ENCODE measurements around the gene CRB3. TPM values are rescaled to one million over a fixed set of nuclear protein-coding genes. Genes with fewer than 3 reads are reported as not detected.

Gene CRB3
- total and polyA plus RNA-seq, 2 of the 8 experiments (the other 6 are each of a cell fraction or from before 2014, with no cell fraction given) = 21.1 to 24.6 TPM

DNA sequence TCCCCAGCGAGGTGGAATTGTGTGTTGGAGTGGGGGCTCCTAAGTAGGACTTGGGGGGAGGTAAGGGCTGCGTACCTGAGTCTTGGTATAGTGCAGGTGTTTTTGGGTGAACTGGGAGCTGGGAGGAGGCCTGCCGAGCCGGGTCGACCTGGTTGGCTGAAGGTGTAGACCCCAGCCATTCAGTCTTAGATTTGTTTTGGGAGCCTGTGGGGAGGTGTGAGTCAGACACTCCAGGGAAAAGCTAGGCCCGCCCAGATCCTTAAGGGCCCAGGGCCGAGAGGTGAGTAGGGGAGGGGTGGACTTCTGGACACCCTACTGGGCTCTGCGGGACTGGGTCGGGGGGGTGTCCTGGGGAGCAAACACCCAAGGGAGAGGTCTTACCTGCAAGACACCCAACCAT is 935 bp downstream of the CRB3 start (continued):
- TF ChIP-seq, protein P1, sequence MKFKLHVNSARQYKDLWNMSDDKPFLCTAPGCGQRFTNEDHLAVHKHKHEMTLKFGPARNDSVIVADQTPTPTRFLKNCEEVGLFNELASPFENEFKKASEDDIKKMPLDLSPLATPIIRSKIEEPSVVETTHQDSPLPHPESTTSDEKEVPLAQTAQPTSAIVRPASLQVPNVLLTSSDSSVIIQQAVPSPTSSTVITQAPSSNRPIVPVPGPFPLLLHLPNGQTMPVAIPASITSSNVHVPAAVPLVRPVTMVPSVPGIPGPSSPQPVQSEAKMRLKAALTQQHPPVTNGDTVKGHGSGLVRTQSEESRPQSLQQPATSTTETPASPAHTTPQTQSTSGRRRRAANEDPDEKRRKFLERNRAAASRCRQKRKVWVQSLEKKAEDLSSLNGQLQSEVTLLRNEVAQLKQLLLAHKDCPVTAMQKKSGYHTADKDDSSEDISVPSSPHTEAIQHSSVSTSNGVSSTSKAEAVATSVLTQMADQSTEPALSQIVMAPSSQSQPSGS (IDR thresholded peaks at IDR 0.05; ENCODE audit: low read length) = no peak
- TF ChIP-seq, protein P2, sequence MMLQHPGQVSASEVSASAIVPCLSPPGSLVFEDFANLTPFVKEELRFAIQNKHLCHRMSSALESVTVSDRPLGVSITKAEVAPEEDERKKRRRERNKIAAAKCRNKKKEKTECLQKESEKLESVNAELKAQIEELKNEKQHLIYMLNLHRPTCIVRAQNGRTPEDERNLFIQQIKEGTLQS (IDR thresholded peaks at IDR 0.05; ENCODE audit: insufficient read depth, low read depth, low read length) = no peak

Data from H1 (cell line).